ENCODE measurements around the gene SFT2D1. TPM values are rescaled to one million over a fixed set of nuclear protein-coding genes. Genes with fewer than 3 reads are reported as not detected.
A peak's percentile ranks its signal among the peaks of the same experiment; 100 is the strongest.
"Not testable (repeated sequence)": the region's sequence is repeated elsewhere in the genome, so short reads cannot be mapped to it uniquely, and the experiment has no call there.

The SFT2D1 gene
- total RNA-seq (2021; fragmentation: NEBNext Ultra II Directional; extraction: Animal tissue kit (Norgen Biotek cat#: 25700)), result 10 to 100 TPM; 44.8 to 56.5 (median 47.3) TPM
- long read RNA-seq, transcript SFT2D1-201 (8 exons, 1,079 nt), result major isoform, 104 of 117 reads
- long read RNA-seq, partial matches to known transcripts, result 0 of 117 reads
- long read RNA-seq, other reads (novel, unspliced or antisense), result 13 of 117 reads

DNA sequence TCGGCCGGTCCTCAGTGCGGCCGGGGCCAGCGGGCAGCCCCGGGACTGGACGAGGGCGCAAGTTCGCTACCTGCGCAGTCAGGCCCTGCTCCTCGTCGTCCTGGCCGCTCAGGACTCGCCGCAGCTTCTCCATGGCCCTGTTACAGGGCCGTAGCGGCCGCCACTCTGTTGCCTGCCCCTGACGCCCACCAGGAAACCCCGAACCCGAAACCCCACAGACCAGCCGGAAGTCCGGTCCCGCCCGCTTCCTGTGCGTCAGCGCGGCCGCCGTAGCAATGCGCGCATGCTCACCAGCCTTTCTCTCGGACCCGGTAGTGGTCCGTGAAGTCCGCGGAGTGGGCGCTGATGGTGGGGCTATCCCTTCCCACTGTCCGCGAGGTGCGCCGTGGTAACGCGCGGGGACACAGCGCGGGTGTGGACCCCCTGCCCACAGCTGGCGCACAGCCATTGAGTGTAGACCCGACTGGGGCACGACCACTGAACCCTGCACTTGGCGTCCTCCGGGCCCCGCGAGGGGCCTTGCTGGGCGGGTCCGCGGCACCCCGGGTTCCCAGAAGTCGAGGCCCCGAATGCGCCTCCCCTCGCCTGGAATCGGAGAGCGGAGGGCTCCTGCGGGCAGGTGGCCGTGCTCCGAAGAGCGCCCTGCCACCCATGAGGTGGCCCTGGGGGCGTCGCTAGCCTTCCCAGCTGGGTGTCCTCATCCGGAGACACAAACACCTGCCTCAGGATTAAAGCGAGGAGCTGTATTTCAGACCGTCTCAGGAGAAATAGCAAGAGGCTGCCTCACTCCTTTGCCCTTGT lies at the start of gene SFT2D1:
SFT2D1 (minus strand) TSS at position 197 of the 801 bp plus-strand sequence; CDS start at position 133, 64 bp downstream.
- Mint-ChIP-seq H3K4me3 (peak within 1 kb of the TSS; percentile 98), H3K9me3 (no peaks in the 10 kb centered on the region), H3K36me3 (ENCODE audit: low read depth) (peaks cover 10% of the 10 kb centered on the region), H3K27ac (peak within 1 kb of the TSS; percentile 90), H3K27me3 (ENCODE audit: insufficient read depth) (peaks cover 3% of the 10 kb centered on the region), H3K4me1 (ENCODE audit: low read depth) (peaks cover 15% of the 10 kb centered on the region)
- TF ChIP-seq, protein P1, sequence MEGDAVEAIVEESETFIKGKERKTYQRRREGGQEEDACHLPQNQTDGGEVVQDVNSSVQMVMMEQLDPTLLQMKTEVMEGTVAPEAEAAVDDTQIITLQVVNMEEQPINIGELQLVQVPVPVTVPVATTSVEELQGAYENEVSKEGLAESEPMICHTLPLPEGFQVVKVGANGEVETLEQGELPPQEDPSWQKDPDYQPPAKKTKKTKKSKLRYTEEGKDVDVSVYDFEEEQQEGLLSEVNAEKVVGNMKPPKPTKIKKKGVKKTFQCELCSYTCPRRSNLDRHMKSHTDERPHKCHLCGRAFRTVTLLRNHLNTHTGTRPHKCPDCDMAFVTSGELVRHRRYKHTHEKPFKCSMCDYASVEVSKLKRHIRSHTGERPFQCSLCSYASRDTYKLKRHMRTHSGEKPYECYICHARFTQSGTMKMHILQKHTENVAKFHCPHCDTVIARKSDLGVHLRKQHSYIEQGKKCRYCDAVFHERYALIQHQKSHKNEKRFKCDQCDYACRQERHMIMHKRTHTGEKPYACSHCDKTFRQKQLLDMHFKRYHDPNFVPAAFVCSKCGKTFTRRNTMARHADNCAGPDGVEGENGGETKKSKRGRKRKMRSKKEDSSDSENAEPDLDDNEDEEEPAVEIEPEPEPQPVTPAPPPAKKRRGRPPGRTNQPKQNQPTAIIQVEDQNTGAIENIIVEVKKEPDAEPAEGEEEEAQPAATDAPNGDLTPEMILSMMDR (IDR thresholded peaks at IDR 0.05), result no peak
- DNase-seq, result peak; percentile 55

DNA sequence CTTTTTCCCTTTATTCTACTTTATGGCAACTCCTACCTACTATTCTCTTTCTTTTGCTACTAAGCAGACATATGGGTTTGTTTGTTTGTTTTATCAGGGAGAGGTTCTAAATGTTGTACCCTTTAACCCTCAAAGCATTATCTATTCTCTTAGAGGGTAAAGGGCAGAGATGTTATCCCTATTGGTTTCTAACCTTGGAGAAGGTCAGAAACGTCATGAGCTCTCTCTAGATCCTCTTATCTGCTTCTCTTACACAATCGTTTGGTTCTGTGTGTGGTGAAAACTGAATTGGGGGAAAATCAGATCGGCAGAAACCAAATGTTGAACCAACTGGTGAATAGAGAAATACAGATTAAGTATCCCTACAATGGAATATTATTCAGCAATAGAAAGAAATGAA lies 46.8 kb upstream of the SFT2D1 start:
- no peaks in the 10 kb centered on the region for H3K36me3 Mint-ChIP-seq (ENCODE audit: low read depth)

DNA sequence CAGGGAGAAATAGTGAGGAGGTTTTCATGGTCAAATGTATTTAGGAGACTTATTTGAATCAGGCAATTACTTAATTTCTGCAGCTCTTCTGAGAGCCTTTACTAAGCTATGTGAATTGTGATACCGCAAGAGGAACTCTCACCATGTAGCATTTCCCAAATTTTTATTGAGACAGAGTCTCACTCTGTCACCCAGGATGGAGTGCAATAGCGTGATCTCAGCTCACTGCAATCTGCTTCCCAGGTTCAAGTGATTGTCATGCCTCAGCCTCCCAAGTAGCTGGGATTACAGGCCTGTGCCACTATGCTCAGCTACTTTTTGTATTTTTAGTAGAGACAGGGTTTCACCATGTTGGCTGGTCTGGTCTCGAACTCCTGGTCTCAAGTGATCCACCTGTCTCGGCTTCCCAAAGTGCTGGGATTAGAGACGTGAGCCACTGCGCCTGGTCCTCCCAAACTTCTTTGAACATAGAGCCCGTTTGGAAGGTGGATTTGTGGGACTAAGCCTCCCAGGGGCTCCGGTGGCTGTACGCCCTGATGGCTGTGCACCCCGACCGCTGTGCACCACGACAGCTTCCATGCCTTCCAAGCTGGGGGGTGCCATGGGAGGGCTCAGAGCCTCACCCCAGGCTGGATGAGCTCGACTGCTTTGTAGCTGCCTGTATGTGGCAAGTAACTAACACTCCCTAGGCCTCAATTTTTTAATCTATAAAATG lies 46.1 kb upstream of the SFT2D1 start:
- peaks cover 10% of the 10 kb centered on the region for H3K27me3 Mint-ChIP-seq (ENCODE audit: insufficient read depth)
- no peak overlapping the region for H3K27ac Mint-ChIP-seq
- no peak overlapping the region for H3K4me3 Mint-ChIP-seq
- H3K4me1 Mint-ChIP-seq (ENCODE audit: low read depth), result no peaks in the 10 kb centered on the region
- no peaks in the 10 kb centered on the region for H3K36me3 Mint-ChIP-seq (ENCODE audit: low read depth)
- TF ChIP-seq, protein P1 (IDR thresholded peaks at IDR 0.05), result no peak
- no peaks in the 10 kb centered on the region for H3K9me3 Mint-ChIP-seq
- DNase-seq, result no peak

More for the DNA sequence above, 46.8 kb upstream of the SFT2D1 start:
- Mint-ChIP-seq H3K27me3 (ENCODE audit: insufficient read depth) (peaks cover 12% of the 10 kb centered on the region), H3K4me1 (ENCODE audit: low read depth) (no peaks in the 10 kb centered on the region), H3K4me3 (no peak overlapping the region), H3K27ac (no peak overlapping the region), H3K9me3 (no peaks in the 10 kb centered on the region)
- no peak for DNase-seq
- TF ChIP-seq, protein P1 (IDR thresholded peaks at IDR 0.05), result no peak

DNA sequence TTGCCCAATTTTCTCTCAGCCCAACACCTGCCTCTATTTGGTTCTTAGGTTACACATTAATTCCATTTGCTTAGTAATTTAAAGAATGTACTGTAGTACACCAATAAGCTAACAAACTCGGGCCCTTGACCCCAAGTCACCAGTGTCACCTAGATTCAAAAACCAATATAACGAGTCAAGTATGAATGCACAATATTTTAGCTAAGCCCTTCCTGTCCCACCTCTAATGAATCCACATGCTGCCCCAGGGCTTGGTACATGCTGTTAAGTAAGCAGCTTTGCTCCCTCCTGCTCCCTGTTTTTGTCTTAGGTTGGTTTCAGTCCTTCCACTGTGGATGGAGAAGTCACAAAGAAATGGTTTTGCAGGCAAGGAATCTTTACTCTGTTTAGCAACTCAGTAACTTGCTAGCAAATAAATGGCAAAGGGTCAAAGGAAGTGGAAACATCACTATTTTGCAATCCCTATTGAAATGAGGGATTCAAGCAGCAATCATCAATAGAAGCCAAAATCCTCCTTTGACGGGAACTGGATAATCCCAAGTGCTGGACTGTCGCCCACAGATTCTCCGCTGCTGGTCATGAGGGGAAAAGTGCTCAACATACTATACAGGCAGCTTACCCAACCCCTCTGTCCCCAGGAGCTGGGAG lies 45.4 kb upstream of the SFT2D1 start:
- no peak for DNase-seq
- Mint-ChIP-seq H3K36me3 (ENCODE audit: low read depth) (no peaks in the 10 kb centered on the region), H3K27ac (no peak overlapping the region), H3K27me3 (ENCODE audit: insufficient read depth) (peaks cover 7% of the 10 kb centered on the region), H3K9me3 (no peaks in the 10 kb centered on the region), H3K4me3 (no peak overlapping the region), H3K4me1 (ENCODE audit: low read depth) (no peaks in the 10 kb centered on the region)
- TF ChIP-seq, protein P1 (IDR thresholded peaks at IDR 0.05), result no peak

DNA sequence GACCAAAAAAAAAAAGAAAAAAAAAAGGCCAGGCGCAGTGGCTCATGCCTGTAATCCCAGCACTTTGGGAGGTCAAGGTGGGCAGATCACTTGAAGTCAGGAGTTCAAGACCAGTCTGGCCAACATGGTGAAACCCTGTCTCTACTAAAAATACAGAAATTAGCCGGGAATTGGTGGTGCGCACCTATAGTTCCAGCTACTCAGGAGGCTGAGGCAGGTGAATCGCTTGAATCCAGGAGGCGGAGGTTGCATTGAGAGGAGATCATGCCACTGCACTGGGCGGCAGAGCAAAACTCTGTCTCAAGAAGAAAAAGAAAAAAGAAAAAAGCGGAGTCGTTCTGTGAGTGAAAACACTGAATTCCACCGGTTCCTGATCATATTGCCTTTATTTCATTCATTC lies 44.8 kb upstream of the SFT2D1 start:
- not testable (repeated sequence) for H3K27me3 Mint-ChIP-seq (ENCODE audit: insufficient read depth); DNase-seq; H3K36me3 Mint-ChIP-seq (ENCODE audit: low read depth); H3K27ac Mint-ChIP-seq; H3K4me1 Mint-ChIP-seq (ENCODE audit: low read depth); H3K9me3 Mint-ChIP-seq; H3K4me3 Mint-ChIP-seq
